Subcutaneous preadipocyte (primary cell): ENCODE measurements around the gene PTPRN2. TPM values are rescaled to one million over a fixed set of nuclear protein-coding genes. Genes with fewer than 3 reads are reported as not detected.

Source experiments
- small RNA-seq: library from RNA; depleted of rRNA; stranded (forward); fragments of <200 nt; gene quantifications from one replicate; pipeline ENCODE3, GENCODE V24; 2012
- total RNA-seq: library from RNA; depleted of rRNA; stranded (reverse); fragments of >200 nt; gene quantifications from 2 replicates; pipeline ENCODE4 v1.2.3, GENCODE V29; 2012

PTPRN2 gene
- 0.20 and 0.37 TPM in 2 replicates for total RNA-seq

DNA sequence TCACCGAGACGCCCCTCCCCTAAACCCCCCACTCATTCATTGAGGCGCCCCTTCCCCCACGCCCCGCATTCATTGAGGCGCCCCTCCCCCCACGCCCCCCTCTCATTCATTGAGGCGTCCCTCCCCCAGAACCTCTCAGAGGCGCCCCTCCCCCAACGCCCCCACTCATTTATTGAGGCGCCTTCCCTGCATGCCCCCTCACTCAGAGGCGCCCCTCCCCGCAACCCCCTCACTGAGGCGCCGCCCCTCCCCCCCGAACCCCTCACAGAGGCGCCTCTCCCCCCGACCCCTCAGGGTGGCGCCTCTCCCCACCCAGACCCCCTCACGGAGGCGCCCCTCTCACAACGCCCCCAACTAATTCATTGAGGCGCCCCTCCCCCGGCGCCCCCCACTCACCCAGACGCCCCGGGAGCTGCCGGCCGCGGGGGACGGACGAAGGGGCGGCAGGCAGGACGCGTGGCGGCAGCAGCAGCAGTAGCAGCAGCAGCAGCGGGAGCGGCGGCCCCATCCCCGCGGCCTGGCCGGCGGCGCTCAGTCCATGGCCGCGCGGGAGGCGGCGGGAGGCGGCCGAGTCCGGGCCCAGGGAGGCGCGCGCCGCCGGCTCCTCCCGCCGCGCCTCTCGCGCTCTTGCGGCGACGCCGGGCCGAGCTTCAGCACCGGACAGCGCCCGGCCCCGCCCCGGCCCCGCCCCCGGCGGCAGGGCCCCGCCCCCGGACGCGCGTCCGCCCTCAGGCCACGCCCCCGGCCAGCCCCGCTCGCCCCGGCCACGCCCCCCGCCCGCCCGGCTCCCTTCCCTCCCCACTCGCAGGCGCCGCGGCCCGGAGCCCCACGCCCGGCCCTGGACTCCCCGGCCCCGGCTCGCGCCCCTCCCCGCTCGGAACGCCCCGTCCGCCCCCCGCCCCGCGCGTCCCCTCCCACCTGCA, at the start of gene PTPRN2:
Gene PTPRN2 (minus strand): TSS at position 662 of the 923 bp plus-strand sequence.

Small RNA genes within 50 kb of the gene (small RNA-seq; reads per million reads assigned to genes)
- gene MIR153-2 (not detected), gene MIR5707 (not detected), gene MIR595 (not detected), gene THAP5P1 (not detected)

Other genes with a start within 250 kb of the PTPRN2 start
- gene NCAPG2, start 117.0 kb upstream of the PTPRN2 start, total RNA-seq: 18.7 and 31.7 TPM in 2 replicates
- gene ESYT2, start 241.7 kb upstream of the PTPRN2 start, total RNA-seq: 80.8 and 100 TPM in 2 replicates